Testis (tissue), 2 donors: Measurements from ENCODE around the gene SIK3.

Source experiments
- POLR2A ChIP-seq: fragments of 450-650 bp; IDR thresholded peaks from one replicate; pipeline ENCODE4 v1.6.1; 2017; ENCODE audit warnings: antibody characterized with exemption, mild to moderate bottlenecking, moderate library complexity
- TF ChIP-seq, protein P1 (sequence below), 3 experiments: fragments of 450-650 bp in 2 of 3; fragments of 200-600 bp in 1 of 3; sonication (generic) in 1 of 3; IDR thresholded peaks; one replicate each; pipeline ENCODE4 v1.5.1; 2016 to 2019; ENCODE audit warnings: antibody characterized with exemption in 3 of 3, mild to moderate bottlenecking in 2 of 3, moderate library complexity in 1 of 3

DNA sequence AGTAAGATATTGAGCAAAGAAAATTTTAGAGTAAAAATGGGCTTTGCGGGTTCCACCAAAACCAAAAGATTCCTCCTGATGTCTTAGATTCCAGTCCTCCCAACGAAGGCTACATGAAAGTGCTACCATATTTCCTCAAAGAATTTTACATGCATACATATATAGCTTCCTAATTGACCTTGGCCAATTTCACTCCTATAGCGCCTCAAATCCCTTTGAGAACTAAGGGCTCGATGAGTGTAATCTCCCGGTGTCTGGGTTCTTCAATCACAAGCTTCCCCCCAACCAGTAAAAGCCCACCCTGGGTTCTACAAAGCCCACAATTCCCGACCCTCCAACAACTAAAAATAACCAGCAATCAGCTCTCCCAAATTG lies 1.2 kb downstream of the SIK3 start:
- TF ChIP-seq, protein P1, sequence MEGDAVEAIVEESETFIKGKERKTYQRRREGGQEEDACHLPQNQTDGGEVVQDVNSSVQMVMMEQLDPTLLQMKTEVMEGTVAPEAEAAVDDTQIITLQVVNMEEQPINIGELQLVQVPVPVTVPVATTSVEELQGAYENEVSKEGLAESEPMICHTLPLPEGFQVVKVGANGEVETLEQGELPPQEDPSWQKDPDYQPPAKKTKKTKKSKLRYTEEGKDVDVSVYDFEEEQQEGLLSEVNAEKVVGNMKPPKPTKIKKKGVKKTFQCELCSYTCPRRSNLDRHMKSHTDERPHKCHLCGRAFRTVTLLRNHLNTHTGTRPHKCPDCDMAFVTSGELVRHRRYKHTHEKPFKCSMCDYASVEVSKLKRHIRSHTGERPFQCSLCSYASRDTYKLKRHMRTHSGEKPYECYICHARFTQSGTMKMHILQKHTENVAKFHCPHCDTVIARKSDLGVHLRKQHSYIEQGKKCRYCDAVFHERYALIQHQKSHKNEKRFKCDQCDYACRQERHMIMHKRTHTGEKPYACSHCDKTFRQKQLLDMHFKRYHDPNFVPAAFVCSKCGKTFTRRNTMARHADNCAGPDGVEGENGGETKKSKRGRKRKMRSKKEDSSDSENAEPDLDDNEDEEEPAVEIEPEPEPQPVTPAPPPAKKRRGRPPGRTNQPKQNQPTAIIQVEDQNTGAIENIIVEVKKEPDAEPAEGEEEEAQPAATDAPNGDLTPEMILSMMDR (IDR thresholded peaks at IDR 0.05) = no peak
- no peak for TF ChIP-seq POLR2A
